ENCODE data around the gene CIRBP. TPM values are rescaled to one million over a fixed set of nuclear protein-coding genes. Genes with fewer than 3 reads are reported as not detected.

The CIRBP gene
- total RNA-seq, 1 donor from 2014 or later = 421 TPM

DNA sequence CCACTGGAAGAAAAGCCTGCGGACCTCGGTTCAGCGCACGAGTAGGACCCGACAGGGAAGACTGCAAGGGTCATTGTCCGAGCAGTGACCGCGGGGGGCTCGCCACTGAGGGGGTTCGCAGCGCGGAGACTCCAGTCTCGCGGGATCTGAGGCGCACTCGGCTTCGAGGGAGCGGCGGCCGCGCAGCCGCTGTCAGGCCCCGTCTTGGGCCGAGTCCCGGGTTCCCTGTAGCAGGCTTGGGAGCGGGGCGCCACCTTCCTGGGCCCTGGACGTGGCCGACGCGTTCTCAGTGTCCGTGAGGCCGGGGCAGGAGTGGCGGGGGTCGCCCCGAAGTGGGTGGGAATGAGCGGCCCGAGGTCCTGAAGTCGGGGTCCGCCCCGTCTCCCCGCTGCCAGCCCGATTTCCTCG, 5.7 kb downstream of the CIRBP start:
- no peak for DNase-seq (ENCODE audit: low read depth, low spot score)
- peaks cover 23% of the 10 kb centered on the region for H3K27me3 Mint-ChIP-seq (ENCODE audit: low read depth)
- TF ChIP-seq, protein P1, sequence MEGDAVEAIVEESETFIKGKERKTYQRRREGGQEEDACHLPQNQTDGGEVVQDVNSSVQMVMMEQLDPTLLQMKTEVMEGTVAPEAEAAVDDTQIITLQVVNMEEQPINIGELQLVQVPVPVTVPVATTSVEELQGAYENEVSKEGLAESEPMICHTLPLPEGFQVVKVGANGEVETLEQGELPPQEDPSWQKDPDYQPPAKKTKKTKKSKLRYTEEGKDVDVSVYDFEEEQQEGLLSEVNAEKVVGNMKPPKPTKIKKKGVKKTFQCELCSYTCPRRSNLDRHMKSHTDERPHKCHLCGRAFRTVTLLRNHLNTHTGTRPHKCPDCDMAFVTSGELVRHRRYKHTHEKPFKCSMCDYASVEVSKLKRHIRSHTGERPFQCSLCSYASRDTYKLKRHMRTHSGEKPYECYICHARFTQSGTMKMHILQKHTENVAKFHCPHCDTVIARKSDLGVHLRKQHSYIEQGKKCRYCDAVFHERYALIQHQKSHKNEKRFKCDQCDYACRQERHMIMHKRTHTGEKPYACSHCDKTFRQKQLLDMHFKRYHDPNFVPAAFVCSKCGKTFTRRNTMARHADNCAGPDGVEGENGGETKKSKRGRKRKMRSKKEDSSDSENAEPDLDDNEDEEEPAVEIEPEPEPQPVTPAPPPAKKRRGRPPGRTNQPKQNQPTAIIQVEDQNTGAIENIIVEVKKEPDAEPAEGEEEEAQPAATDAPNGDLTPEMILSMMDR (conservative IDR thresholded peaks at IDR 0.05) = no peak
- H3K9me3 Mint-ChIP-seq = no peaks in the 10 kb centered on the region
- peaks cover 27% of the 10 kb centered on the region for H3K36me3 Mint-ChIP-seq (ENCODE audit: low read depth)
- H3K27ac Mint-ChIP-seq (ENCODE audit: unreplicated experiment) = no peak overlapping the region
- H3K4me3 Mint-ChIP-seq = peak overlapping the region; percentile 75
- peaks cover 51% of the 10 kb centered on the region for H3K4me1 Mint-ChIP-seq

GRCh38 chr19:1275260-1275975, 6.3 kb downstream of the CIRBP start, which contains the start of gene FAM174C:
FAM174C (plus strand) TSS chr19:1275530; CDS start chr19:1275550, 20 bp downstream.
- H3K27me3 Mint-ChIP-seq (ENCODE audit: low read depth) = peaks cover 25% of the 10 kb centered on the region
- TF ChIP-seq, protein P1 (conservative IDR thresholded peaks at IDR 0.05) = no peak
- DNase-seq (ENCODE audit: low read depth, low spot score) = peak; percentile 81
- peak within 1 kb of the TSS; percentile 87 for H3K4me3 Mint-ChIP-seq
- H3K36me3 Mint-ChIP-seq (ENCODE audit: low read depth) = peaks cover 24% of the 10 kb centered on the region
- no peaks in the 10 kb centered on the region for H3K9me3 Mint-ChIP-seq
- peak within 1 kb of the TSS; percentile 87 for H3K27ac Mint-ChIP-seq (ENCODE audit: unreplicated experiment)
- H3K4me1 Mint-ChIP-seq = peaks cover 49% of the 10 kb centered on the region

GRCh38 chr19:1275976-1276627, 7.0 kb downstream of the CIRBP start:
- no peak overlapping the region for H3K27ac Mint-ChIP-seq (ENCODE audit: unreplicated experiment)
- TF ChIP-seq, protein P1 (conservative IDR thresholded peaks at IDR 0.05) = no peak
- H3K9me3 Mint-ChIP-seq = no peaks in the 10 kb centered on the region
- peaks cover 43% of the 10 kb centered on the region for H3K4me1 Mint-ChIP-seq
- no peak for DNase-seq (ENCODE audit: low read depth, low spot score)
- H3K4me3 Mint-ChIP-seq = peak overlapping the region; percentile 87
- peaks cover 22% of the 10 kb centered on the region for H3K36me3 Mint-ChIP-seq (ENCODE audit: low read depth)
- H3K27me3 Mint-ChIP-seq (ENCODE audit: low read depth) = peaks cover 23% of the 10 kb centered on the region

DNA sequence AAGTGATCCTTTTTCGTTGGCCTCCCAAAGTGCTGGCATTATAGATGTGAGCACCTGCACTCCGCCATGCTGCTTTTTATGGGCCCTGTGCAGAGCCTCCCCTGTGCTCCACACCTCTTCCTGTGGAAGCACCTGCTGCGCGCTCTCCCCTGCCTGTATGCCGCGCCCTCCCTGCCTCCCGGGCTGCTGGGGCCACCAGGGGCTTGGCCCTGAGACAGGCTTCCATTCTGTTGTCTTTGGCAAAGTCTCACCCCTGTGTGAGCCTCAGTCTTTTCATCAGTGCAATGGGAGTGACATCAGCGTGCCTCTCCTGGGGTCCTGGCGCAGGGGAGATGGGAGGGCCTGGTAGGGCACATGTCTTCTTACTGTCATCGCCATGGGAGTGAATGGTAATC, 7.5 kb downstream of the CIRBP start:
- TF ChIP-seq, protein P1 (conservative IDR thresholded peaks at IDR 0.05) = no peak
- no peak for DNase-seq (ENCODE audit: low read depth, low spot score)
- peaks cover 37% of the 10 kb centered on the region for H3K4me1 Mint-ChIP-seq
- H3K27me3 Mint-ChIP-seq (ENCODE audit: low read depth) = peaks cover 22% of the 10 kb centered on the region
- no peaks in the 10 kb centered on the region for H3K9me3 Mint-ChIP-seq
- peak overlapping the region; percentile 87 for H3K4me3 Mint-ChIP-seq
- H3K36me3 Mint-ChIP-seq (ENCODE audit: low read depth) = peaks cover 18% of the 10 kb centered on the region
- H3K27ac Mint-ChIP-seq (ENCODE audit: unreplicated experiment) = peak overlapping the region; percentile 94

GRCh38 chr19:1277061-1277460, 7.9 kb downstream of the CIRBP start:
- peak overlapping the region; percentile 94 for H3K27ac Mint-ChIP-seq (ENCODE audit: unreplicated experiment)
- peak overlapping the region; percentile 87 for H3K4me3 Mint-ChIP-seq
- peaks cover 33% of the 10 kb centered on the region for H3K4me1 Mint-ChIP-seq
- peaks cover 14% of the 10 kb centered on the region for H3K36me3 Mint-ChIP-seq (ENCODE audit: low read depth)
- H3K9me3 Mint-ChIP-seq = no peaks in the 10 kb centered on the region
- H3K27me3 Mint-ChIP-seq (ENCODE audit: low read depth) = peaks cover 23% of the 10 kb centered on the region
- TF ChIP-seq, protein P1 (conservative IDR thresholded peaks at IDR 0.05) = no peak
- no peak for DNase-seq (ENCODE audit: low read depth, low spot score)

Measured in neural crest cell (in vitro differentiated cells).